ENCODE data around the gene SHKBP1.
"Not testable (repeated sequence)": the region's sequence is repeated elsewhere in the genome, so short reads cannot be mapped to it uniquely, and the experiment has no call there.

The SHKBP1 gene

GRCh38 chr19:40616178-40616577 is 39.5 kb downstream of the SHKBP1 start:
- DNase-seq (ENCODE audit: low spot score) = no peak

GRCh38 chr19:40616941-40617340 is 40.3 kb downstream of the SHKBP1 start:
- no peak for DNase-seq (ENCODE audit: low spot score)

- DNase-seq (ENCODE audit: low spot score) = no peak
These were observed 41.3 kb downstream of the SHKBP1 start for GRCh38 chr19:40617961-40618360.

GRCh38 chr19:40619333-40620160 is 42.9 kb downstream of the SHKBP1 start:
- no peak for DNase-seq (ENCODE audit: low spot score)

GRCh38 chr19:40620161-40620485 is 43.5 kb downstream of the SHKBP1 start:
- DNase-seq (ENCODE audit: low spot score) = no peak

GRCh38 chr19:40621283-40621682 is 44.6 kb downstream of the SHKBP1 start:
- DNase-seq (ENCODE audit: low spot score) = no peak

GRCh38 chr19:40621966-40622772 is 45.5 kb downstream of the SHKBP1 start:
- no peak for DNase-seq (ENCODE audit: low spot score)

- DNase-seq (ENCODE audit: low spot score) = no peak
These were observed 46.1 kb downstream of the SHKBP1 start for GRCh38 chr19:40622773-40623075.

- no peak for DNase-seq (ENCODE audit: low spot score)
These were observed 47.0 kb downstream of the SHKBP1 start for GRCh38 chr19:40623403-40624251.

GRCh38 chr19:40624369-40625153 is 47.9 kb downstream of the SHKBP1 start:
- not testable (repeated sequence) for DNase-seq (ENCODE audit: low spot score)

GRCh38 chr19:40625406-40626120 is 48.9 kb downstream of the SHKBP1 start:
- no peak for DNase-seq (ENCODE audit: low spot score)

- DNase-seq (ENCODE audit: low spot score) = no peak
These were observed 50.2 kb downstream of the SHKBP1 start for GRCh38 chr19:40626918-40627317.

GRCh38 chr19:40627486-40628279 is 51.0 kb downstream of the SHKBP1 start:
- no peak for DNase-seq (ENCODE audit: low spot score)

- DNase-seq (ENCODE audit: low spot score) = no peak
These were observed 52.7 kb downstream of the SHKBP1 start for GRCh38 chr19:40629346-40629745.

- DNase-seq (ENCODE audit: low spot score) = no peak
These were observed 54.0 kb downstream of the SHKBP1 start for GRCh38 chr19:40630571-40631160.

GRCh38 chr19:40632311-40633036 is 55.8 kb downstream of the SHKBP1 start:
- no peak for DNase-seq (ENCODE audit: low spot score)

GRCh38 chr19:40633207-40633606 is 56.5 kb downstream of the SHKBP1 start:
- DNase-seq (ENCODE audit: low spot score) = no peak

GRCh38 chr19:40638327-40638726 is 61.7 kb downstream of the SHKBP1 start:
- no peak for DNase-seq (ENCODE audit: low spot score)

- no peak for DNase-seq (ENCODE audit: low spot score)
These were observed 62.9 kb downstream of the SHKBP1 start for GRCh38 chr19:40639638-40639982.

Measured in activated CD4-positive, alpha-beta T cell treated with anti-CD3 and anti-CD28 coated beads, Interleukin-2, Interleukin-4, amounts not matched to agents 100 ng/mL and 50 ng/mL, durations not matched to agents 16 hours and 8 hours (primary cell).